Hematopoietic multipotent progenitor cell treated with erythropoietin and hydrocortisone succinate and interleukin-3 and kit ligand, for 6 days (in vitro differentiated cells): ENCODE measurements around the gene LRRC45.

Experiments
- DNase-seq: peaks from one replicate; pipeline ENCODE4 v3.0.0-alpha.2; 2015

LRRC45 gene

GRCh38 chr17:82065638-82066303 lies 42.7 kb downstream of the LRRC45 start, which contains the start of gene DUS1L:
Gene DUS1L, minus strand, starts transcription at chr17:82065804. Its CDS starts 745 bp downstream, at chr17:82065059.
- peak; percentile 76 for DNase-seq

- no peak for DNase-seq
Measured at GRCh38 chr17:82070611-82071010, 47.5 kb downstream of the LRRC45 start.

DNA sequence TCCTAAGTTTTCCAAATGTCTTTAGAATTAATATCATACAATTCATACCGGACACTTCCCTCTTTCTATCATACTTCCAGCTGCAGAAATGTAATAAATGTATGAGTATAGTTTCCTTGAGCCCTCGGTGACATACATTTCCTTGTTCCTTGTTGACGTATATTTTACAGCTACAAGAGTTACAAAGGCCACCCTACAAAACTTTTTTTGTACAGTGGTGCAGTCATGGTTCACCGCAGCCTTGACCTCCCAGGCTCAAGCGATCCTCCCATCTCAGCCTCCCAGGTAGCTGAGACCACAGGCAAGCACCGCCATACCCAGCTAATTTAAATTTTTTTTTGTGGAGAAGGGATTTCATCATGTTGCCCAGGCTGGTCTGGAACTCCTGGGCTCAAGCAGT lies 49.7 kb downstream of the LRRC45 start:
- no peak for DNase-seq

DNA sequence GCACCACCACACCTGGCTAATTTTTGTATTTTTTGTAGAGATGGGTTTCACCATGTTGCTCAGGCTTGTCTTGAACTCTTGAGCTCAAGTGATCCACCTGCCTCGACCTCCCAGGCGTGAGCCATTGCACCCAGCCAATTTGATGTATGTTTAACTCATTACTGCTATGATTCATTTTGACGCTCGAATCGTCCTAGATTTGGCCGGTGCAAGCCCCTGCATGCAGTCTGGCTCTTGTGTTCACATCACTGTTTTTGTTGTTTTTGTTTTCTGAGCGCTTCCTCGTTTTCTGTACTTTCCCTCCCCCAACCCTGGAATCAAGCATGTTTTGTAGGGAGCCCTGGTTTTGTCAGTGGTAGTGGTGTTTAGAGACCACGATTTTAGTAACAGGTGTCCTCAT lies 50.3 kb downstream of the LRRC45 start:
- no peak for DNase-seq

GRCh38 chr17:82076018-82076784 lies 53.1 kb downstream of the LRRC45 start:
- no peak for DNase-seq

GRCh38 chr17:82076785-82077591 lies 53.9 kb downstream of the LRRC45 start:
- DNase-seq = no peak

- DNase-seq = no peak
Measured at GRCh38 chr17:82077617-82078358, 54.7 kb downstream of the LRRC45 start.

GRCh38 chr17:82078433-82078832 lies 55.3 kb downstream of the LRRC45 start:
- no peak for DNase-seq

DNA sequence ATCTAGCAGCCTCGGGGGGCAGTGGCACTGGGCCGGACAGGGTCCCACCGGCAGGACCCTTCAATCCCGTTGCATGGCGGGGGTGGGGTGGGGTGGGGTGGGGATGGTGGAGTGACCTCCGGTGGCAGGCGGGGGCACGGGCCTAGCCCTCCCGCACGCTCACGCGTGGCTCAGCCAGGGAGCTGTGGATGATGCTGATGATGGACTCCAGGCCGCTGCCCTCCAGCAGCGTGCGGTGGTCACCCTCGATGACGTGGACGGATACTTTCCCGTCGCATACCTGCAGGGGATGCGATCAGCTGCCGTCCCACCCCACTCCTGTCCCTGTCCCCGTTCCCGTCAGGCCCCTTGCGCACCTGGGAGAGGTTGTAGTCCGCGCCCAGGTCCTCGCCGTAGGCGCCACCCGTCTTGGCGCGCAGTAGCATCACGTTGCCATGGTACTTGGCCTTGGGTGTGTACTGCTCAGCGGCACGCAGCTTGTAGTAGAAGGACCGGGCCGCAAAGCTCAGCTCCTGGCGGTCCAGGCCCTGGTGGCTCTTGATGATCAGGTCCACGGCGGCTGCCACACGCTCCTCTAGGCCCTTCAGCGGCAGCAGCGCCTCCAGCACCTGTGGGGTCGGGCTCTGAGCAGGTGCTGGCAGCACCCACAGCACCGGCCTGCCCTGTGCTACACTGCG lies 56.0 kb downstream of the LRRC45 start:
- DNase-seq = no peak

GRCh38 chr17:82080048-82080788 lies 57.1 kb downstream of the LRRC45 start:
- DNase-seq = no peak
